Mucosa of stomach (tissue), 1 donor: Measurements from ENCODE around the gene ZNF254.

Experiments used
- H3K27me3 ChIP-seq: one replicate; pipeline ENCODE4 v1.7.0; 2013; ENCODE audit warnings: mild to moderate bottlenecking, low read length; ENCODE audit not compliant: control insufficient read depth, insufficient read depth
- H3K36me3 ChIP-seq: one replicate; pipeline ENCODE4 v1.7.0; 2013; ENCODE audit warnings: low read length; ENCODE audit not compliant: control insufficient read depth, insufficient read depth
- H3K4me1 ChIP-seq: one replicate; pipeline ENCODE4 v1.7.0; 2013; ENCODE audit warnings: mild to moderate bottlenecking, low read length; ENCODE audit not compliant: control insufficient read depth, insufficient read depth
- H3K4me3 ChIP-seq: one replicate; pipeline ENCODE4 v1.7.0; 2013; ENCODE audit warnings: low read length
- H3K9ac ChIP-seq: one replicate; pipeline ENCODE4 v1.7.0; 2013; ENCODE audit warnings: mild to moderate bottlenecking, low read length, moderate library complexity
- H3K9me3 ChIP-seq: one replicate; pipeline ENCODE4 v1.7.0; 2013; ENCODE audit warnings: mild to moderate bottlenecking, low read length, moderate library complexity; ENCODE audit not compliant: control insufficient read depth
- donor health status: Pancreatic carcinoma.

The ZNF254 gene

GRCh38 chr19:24142771-24143170 is 55.8 kb downstream of the ZNF254 start:
- Histone ChIP-seq H3K9me3 (no peaks in the 10 kb centered on the region), H3K36me3 (no peaks in the 10 kb centered on the region), H3K9ac (no peak overlapping the region), H3K4me3 (no peak overlapping the region), H3K27me3 (no peaks in the 10 kb centered on the region), H3K4me1 (no peaks in the 10 kb centered on the region)

GRCh38 chr19:24159707-24160106 is 72.7 kb downstream of the ZNF254 start:
- Histone ChIP-seq H3K4me1 (no peaks in the 10 kb centered on the region), H3K27me3 (no peaks in the 10 kb centered on the region), H3K9ac (no peak overlapping the region), H3K9me3 (no peaks in the 10 kb centered on the region), H3K36me3 (no peaks in the 10 kb centered on the region), H3K4me3 (no peak overlapping the region)

GRCh38 chr19:24166055-24166454 is 79.1 kb downstream of the ZNF254 start:
- no peaks in the 10 kb centered on the region for H3K36me3 ChIP-seq
- no peaks in the 10 kb centered on the region for H3K27me3 ChIP-seq
- no peak overlapping the region for H3K4me3 ChIP-seq
- H3K9ac ChIP-seq, result no peak overlapping the region
- no peaks in the 10 kb centered on the region for H3K4me1 ChIP-seq
- no peaks in the 10 kb centered on the region for H3K9me3 ChIP-seq

GRCh38 chr19:24173882-24174281 is 86.9 kb downstream of the ZNF254 start:
- H3K9me3 ChIP-seq, result no peaks in the 10 kb centered on the region
- H3K9ac ChIP-seq, result no peak overlapping the region
- no peaks in the 10 kb centered on the region for H3K4me1 ChIP-seq
- H3K36me3 ChIP-seq, result no peaks in the 10 kb centered on the region
- H3K4me3 ChIP-seq, result no peak overlapping the region
- H3K27me3 ChIP-seq, result no peaks in the 10 kb centered on the region

- H3K4me3 ChIP-seq, result no peak overlapping the region
- no peaks in the 10 kb centered on the region for H3K9me3 ChIP-seq
- no peaks in the 10 kb centered on the region for H3K27me3 ChIP-seq
- H3K4me1 ChIP-seq, result no peaks in the 10 kb centered on the region
- no peak overlapping the region for H3K9ac ChIP-seq
- H3K36me3 ChIP-seq, result no peaks in the 10 kb centered on the region
Observed at GRCh38 chr19:24177686-24178085, 90.7 kb downstream of the ZNF254 start.

- H3K4me1 ChIP-seq, result no peaks in the 10 kb centered on the region
- H3K9me3 ChIP-seq, result no peaks in the 10 kb centered on the region
- H3K9ac ChIP-seq, result no peak overlapping the region
- no peaks in the 10 kb centered on the region for H3K36me3 ChIP-seq
- H3K27me3 ChIP-seq, result no peaks in the 10 kb centered on the region
- H3K4me3 ChIP-seq, result no peak overlapping the region
Observed at GRCh38 chr19:24178207-24178606, 91.2 kb downstream of the ZNF254 start.
